HG02938 (cell line): Measurements from ENCODE around the gene GLOD4.

ENCODE experiments used
- ATAC-seq: cut with Tn5 transposase; IDR thresholded peaks from one replicate; pipeline ENCODE4 v1.9.1; 2021; ENCODE audit warnings: mild to moderate bottlenecking, moderate library complexity; ENCODE audit not compliant: unreplicated experiment

The GLOD4 gene

GRCh38 chr17:744937-745336 lies 37.1 kb downstream of the GLOD4 start:
- ATAC-seq: no peak

DNA sequence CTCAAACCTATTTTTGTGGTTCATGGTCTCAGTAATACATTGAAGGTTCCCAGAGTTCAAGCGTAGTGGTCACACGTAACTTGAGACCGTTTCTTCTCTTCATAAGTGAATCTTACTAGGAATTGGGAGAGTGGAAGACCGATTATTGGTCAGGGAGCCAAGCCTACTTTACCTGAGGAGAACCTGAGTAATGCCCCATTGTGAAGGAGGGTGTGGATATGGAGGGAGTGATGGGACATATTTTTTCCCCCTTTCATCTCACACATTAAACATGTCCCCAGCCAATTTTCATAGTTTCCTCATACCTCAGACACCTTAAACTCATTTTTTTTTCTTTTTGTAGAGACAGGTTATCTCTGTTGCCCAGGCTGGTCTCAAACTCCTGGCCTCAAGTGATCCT lies 38.9 kb downstream of the GLOD4 start:
- no peak for ATAC-seq

GRCh38 chr17:742147-742793 lies 39.8 kb downstream of the GLOD4 start:
- no peak for ATAC-seq

- ATAC-seq: peak; percentile 90
Measured at GRCh38 chr17:740240-741017, 41.7 kb downstream of the GLOD4 start.

DNA sequence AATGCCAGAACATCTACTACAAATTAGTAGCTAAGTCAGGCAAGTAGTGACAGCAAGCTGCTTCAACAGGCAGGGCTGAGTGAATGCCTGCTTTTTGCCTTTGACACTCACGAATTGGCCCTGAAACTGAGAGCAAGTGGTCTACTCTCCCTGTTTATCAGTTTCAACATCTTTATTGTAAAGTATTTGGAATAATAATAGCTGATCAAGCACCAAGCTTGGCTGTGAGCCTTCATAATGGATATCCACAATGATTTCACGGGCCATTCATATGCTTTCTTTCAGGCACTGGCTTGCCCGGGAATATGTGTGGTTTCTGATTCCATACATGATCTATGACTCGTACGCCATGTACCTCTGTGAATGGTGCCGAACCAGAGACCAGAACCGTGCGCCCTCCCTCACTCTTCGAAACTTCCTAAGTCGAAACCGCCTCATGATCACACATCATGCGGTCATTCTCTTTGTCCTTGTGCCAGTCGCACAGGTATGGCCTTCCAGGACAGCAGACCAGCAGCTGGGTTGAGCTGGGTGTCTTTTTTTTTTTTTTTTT lies 44.4 kb downstream of the GLOD4 start:
- no peak for ATAC-seq

DNA sequence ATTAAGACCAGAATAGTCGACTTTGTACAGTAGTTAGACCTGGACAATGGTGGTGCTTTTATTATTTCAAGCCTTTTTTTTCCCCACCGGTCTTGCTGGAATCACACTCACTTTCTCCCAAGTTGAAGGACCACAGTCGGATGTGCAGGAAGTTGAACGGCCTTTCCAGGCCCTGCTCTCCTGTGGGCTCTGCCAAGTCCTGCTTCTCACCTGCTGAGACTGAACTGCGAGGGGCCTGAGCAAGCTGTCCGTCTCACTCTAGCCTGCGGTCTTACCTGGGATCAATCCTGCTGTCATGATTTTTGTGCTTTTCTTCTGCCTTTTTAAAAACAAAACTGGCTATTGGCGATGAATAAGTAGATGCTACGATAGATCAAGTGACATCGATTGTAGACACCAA lies 48.3 kb downstream of the GLOD4 start:
- no peak for ATAC-seq

- no peak for ATAC-seq
Measured at GRCh38 chr17:732902-733720, 49.0 kb downstream of the GLOD4 start.

- no peak for ATAC-seq
Measured at GRCh38 chr17:732067-732901, 49.8 kb downstream of the GLOD4 start, which contains the start of gene TLCD3A. Gene TLCD3A, plus strand, starts transcription at chr17:732596. Its CDS starts 52 bp downstream, at chr17:732648.

- ATAC-seq: no peak
Measured at GRCh38 chr17:731644-732066, 50.4 kb downstream of the GLOD4 start.

DNA sequence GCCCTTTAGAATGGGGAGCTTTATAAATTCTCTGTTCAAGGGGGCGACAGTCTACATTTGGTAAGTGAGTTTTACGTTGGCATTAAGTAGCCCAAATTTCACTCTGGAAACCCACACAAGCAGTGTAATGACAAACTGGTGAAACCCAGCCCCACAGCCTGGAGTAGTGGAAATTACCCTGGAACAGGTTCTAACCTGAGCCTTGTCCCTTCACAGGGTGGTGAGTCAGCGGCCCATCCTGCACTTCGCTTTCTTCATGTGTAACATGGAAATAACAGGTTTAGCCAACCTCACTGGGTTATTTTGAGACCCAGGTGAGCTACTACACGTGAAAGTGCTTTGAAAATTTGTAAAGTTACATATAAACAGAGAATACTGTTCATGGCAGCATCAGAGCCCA lies 53.2 kb downstream of the GLOD4 start:
- no peak for ATAC-seq

DNA sequence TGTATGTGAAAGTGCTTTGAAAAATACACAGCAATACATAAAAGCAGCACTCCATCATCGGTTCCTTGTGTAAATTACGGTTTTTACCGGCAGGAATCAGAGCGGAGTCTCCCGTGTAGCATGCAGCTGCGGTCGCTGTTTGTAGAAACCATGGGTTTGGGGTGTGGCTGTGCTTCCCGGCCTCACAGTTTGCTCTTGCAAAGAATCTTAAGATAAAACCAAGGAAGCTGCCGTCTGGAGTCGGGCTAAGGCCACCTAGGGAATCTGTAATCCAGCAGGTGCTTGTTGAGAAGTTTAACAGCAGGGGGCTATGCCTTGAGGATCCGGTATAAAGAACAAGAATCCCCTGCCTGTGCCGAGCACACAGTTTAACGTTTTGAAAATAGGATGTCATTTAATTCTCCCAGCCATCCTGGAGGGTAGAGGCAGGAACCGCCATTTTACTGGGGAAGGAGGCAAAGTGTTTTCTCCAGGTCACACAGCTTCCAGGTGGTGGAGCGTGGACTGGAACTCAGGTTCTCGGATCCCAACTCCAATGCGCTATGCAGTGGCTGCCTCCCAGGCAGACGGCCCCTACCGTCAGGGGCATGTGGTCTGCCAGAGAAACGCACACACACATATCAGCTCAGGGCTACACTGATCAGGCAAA lies 55.7 kb downstream of the GLOD4 start:
- no peak for ATAC-seq

- ATAC-seq: no peak
Measured at GRCh38 chr17:725746-726145, 56.3 kb downstream of the GLOD4 start.

- no peak for ATAC-seq
Measured at GRCh38 chr17:725084-725483, 57.0 kb downstream of the GLOD4 start.

- no peak for ATAC-seq
Measured at GRCh38 chr17:721540-721937, 60.5 kb downstream of the GLOD4 start.

- no peak for ATAC-seq
Measured at GRCh38 chr17:720706-721539, 61.2 kb downstream of the GLOD4 start.

GRCh38 chr17:718075-718474 lies 64.0 kb downstream of the GLOD4 start:
- ATAC-seq: no peak
